ENCODE measurements around the gene EI24.

GRCh38 chr11:125591649-125592304, 22.5 kb downstream of the EI24 start:
- TF ChIP-seq CTCF (conservative IDR thresholded peaks at IDR 0.05; ENCODE audit: low read length) (no peak), EZH2phosphoT487 (IDR thresholded peaks at IDR 0.05; ENCODE audit: borderline replicate concordance) (no peak)

All from Loucy (cell line).